Spleen (tissue), 11 donors: ENCODE measurements around the gene BIVM. TPM values are rescaled to one million over a fixed set of nuclear protein-coding genes. Genes with fewer than 3 reads are reported as not detected.
A peak's percentile ranks its signal among the peaks of the same experiment; 100 is the strongest.

Source experiments
- DNase-seq: peaks from one replicate; pipeline ENCODE4 v3.0.0-alpha.2; 2020
- H3K27ac ChIP-seq, 8 donors: fragments of 200-600 bp; sonication (generic) in 7 of 8; 1 replicate in 4 of 8; 2 replicates in 4 of 8; pipeline versions ENCODE4 v1.5.0 to v1.8.0; 2016 to 2021; ENCODE audit warnings: inconsistent platforms in 4 of 8, mild to moderate bottlenecking in 4 of 8, moderate library complexity in 1 of 8
- H3K27me3 ChIP-seq, 7 donors: fragments of 200-600 bp; sonication (generic) in 6 of 7; replicated peaks in 1 of 7; 1 replicate in 4 of 7; 2 replicates in 3 of 7; pipeline versions ENCODE4 v1.5.0 to v1.8.0; 2016 to 2021; ENCODE audit warnings: inconsistent platforms in 3 of 7, mild to moderate bottlenecking in 1 of 7
- H3K36me3 ChIP-seq, 6 donors: fragments of 200-600 bp; sonication (generic) in 5 of 6; 1 replicate in 4 of 6; 2 replicates in 2 of 6; pipeline versions ENCODE4 v1.5.0 to v1.8.0; 2016 to 2021; ENCODE audit warnings: inconsistent platforms in 2 of 6
- H3K4me1 ChIP-seq, 6 donors: fragments of 200-600 bp; sonication (generic) in 5 of 6; 1 replicate in 3 of 6; 2 replicates in 3 of 6; pipeline versions ENCODE4 v1.5.0 to v1.8.0; 2016 to 2021; ENCODE audit warnings: inconsistent platforms in 3 of 6
- H3K4me3 ChIP-seq, 8 donors: fragments of 200-600 bp; sonication (generic) in 7 of 8; 1 replicate in 4 of 8; 2 replicates in 4 of 8; pipeline versions ENCODE4 v1.5.0 to v1.8.0; 2016 to 2021; ENCODE audit warnings: inconsistent platforms in 4 of 8, mild to moderate bottlenecking in 4 of 8, moderate library complexity in 2 of 8
- H3K9me3 ChIP-seq, 8 donors: fragments of 200-600 bp; sonication (generic) in 7 of 8; 1 replicate in 4 of 8; 2 replicates in 4 of 8; pipeline versions ENCODE4 v1.5.0 to v1.8.0; 2016 to 2021; ENCODE audit warnings: inconsistent platforms in 4 of 8
- POLR2A ChIP-seq, 3 donors: fragments of 450-650 bp; IDR thresholded peaks; one replicate each; pipeline ENCODE4 v1.5.1; 2017; ENCODE audit warnings: antibody characterized with exemption in 3 of 3, mild to moderate bottlenecking in 1 of 3
- POLR2AphosphoS5 ChIP-seq, 3 donors: sonication (generic); formaldehyde crosslinking; IDR thresholded peaks; one replicate each; pipeline ENCODE4 v1.5.1; 2017; ENCODE audit warnings: antibody characterized with exemption in 3 of 3
- WGBS, 5 donors: extraction: QIAGEN DNeasy Blood & Tissue Kit in 3 of 5; methylation state at CpG; one replicate each; pipeline versions ENCODE4 v1.1.5 to v1.1.7; 2013 to 2018; 5-methylcytosine and 5-hydroxymethylcytosine counted together
- intact Hi-C: fragments of 100-400 bp; cut with DNase I; formaldehyde crosslinking; loops from one replicate; pipeline ENCODE4 v1.15.0; 2023; ENCODE audit warnings: low total_unique reads
- polyA plus RNA-seq, 3 donors: library from polyadenylated mRNA; stranded (reverse); fragments of 200-250 nt; gene quantifications; one replicate each; pipeline ENCODE4 v1.2.1, GENCODE V29; 2013
- total RNA-seq, 7 donors: library from RNA; depleted of rRNA in 3 of 7; stranded (reverse); fragments of >200 nt in 3 of 7; fragmentation: NEBNext Ultra II Directional in 4 of 7; extraction: Animal tissue kit (Norgen Biotek cat#: 25700) in 4 of 7; gene quantifications; one replicate each; pipeline versions ENCODE4 v1.1.0 to v1.2.1, GENCODE V29; 2016 to 2021
- TF ChIP-seq, protein P1 (sequence below), 11 experiments: fragments of 200-600 bp in 7 of 11; fragments of 450-650 bp in 4 of 11; sonication (generic) in 4 of 11; IDR thresholded peaks in 8 of 11; conservative IDR thresholded peaks in 3 of 11; 1 replicate in 7 of 11; 2 replicates in 4 of 11; pipeline versions ENCODE4 v1.4.0 to v1.8.0; 2016 to 2021; ENCODE audit warnings: antibody characterized with exemption in 11 of 11, inconsistent platforms in 4 of 11, mild to moderate bottlenecking in 1 of 11
- donor health status: healthy with polysubstance abuse.
- donor health status: DM: no; HTN: no; CAD: no; lungs with moderate emphysema.
- donor health status: DM: no; HTN: no; CAD: no.
- donor health status: Bipolar disorder and iron deficiency.
- donor health status: healthy.
- donor health status: DM: no; HTN: no; CAD: no.
- donor health status: DM: yes; HTN: yes; CAD: no.

The BIVM gene
- total and polyA plus RNA-seq, 10 donors = 6.0 to 30.4 (median 15.6) TPM

GRCh38 chr13:102869948-102870676, 71.2 kb downstream of the BIVM start:
- Histone ChIP-seq H3K9me3 (no peaks in the 10 kb centered on the region), H3K27me3 (no peaks in the 10 kb centered on the region), H3K27ac (peak overlapping the region in 1 of 8 donors; percentile 2), H3K4me3 (no peak overlapping the region), H3K4me1 (peaks cover 0 to 21% (median 15%) of the 10 kb centered on the region in 6 donors), H3K36me3 (peaks cover 5 to 100% (median 82%) of the 10 kb centered on the region in 6 donors)
- 64 to 80% (median 65%) methylated on average over 5 of the region's 5 CpGs for WGBS, 5 donors
- DNase-seq = no peak
- no peak for TF ChIP-seq POLR2A (IDR thresholded peaks at IDR 0.05)
- TF ChIP-seq, protein P1, sequence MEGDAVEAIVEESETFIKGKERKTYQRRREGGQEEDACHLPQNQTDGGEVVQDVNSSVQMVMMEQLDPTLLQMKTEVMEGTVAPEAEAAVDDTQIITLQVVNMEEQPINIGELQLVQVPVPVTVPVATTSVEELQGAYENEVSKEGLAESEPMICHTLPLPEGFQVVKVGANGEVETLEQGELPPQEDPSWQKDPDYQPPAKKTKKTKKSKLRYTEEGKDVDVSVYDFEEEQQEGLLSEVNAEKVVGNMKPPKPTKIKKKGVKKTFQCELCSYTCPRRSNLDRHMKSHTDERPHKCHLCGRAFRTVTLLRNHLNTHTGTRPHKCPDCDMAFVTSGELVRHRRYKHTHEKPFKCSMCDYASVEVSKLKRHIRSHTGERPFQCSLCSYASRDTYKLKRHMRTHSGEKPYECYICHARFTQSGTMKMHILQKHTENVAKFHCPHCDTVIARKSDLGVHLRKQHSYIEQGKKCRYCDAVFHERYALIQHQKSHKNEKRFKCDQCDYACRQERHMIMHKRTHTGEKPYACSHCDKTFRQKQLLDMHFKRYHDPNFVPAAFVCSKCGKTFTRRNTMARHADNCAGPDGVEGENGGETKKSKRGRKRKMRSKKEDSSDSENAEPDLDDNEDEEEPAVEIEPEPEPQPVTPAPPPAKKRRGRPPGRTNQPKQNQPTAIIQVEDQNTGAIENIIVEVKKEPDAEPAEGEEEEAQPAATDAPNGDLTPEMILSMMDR (IDR thresholded peaks at IDR 0.05 in 8 of 11, conservative IDR thresholded peaks at IDR 0.05 in 3 of 11) = no peak
- TF ChIP-seq POLR2AphosphoS5 (IDR thresholded peaks at IDR 0.05) = no peak
- intact Hi-C loops = no loop called here

GRCh38 chr13:102870677-102871415, 71.9 kb downstream of the BIVM start:
- H3K4me3 ChIP-seq = no peak overlapping the region
- peaks cover 5 to 100% (median 84%) of the 10 kb centered on the region in 6 donors for H3K36me3 ChIP-seq
- no peaks in the 10 kb centered on the region for H3K27me3 ChIP-seq
- 54 to 68% (median 56%) methylated on average over 19 to 22 of the region's 22 CpGs for WGBS, 5 donors
- no peak overlapping the region for H3K27ac ChIP-seq
- TF ChIP-seq, protein P1 (IDR thresholded peaks at IDR 0.05 in 8 of 11, conservative IDR thresholded peaks at IDR 0.05 in 3 of 11) = peak in 9 of 11 experiments; percentile 41 to 77 (median 65)
- TF ChIP-seq POLR2AphosphoS5 (IDR thresholded peaks at IDR 0.05) (peak in 1 of 3 donors; percentile 48), POLR2A (IDR thresholded peaks at IDR 0.05) (no peak)
- intact Hi-C loops = no loop called here
- H3K4me1 ChIP-seq = peaks cover 0 to 17% (median 13%) of the 10 kb centered on the region in 6 donors
- DNase-seq = peak; percentile 83
- no peaks in the 10 kb centered on the region for H3K9me3 ChIP-seq

DNA sequence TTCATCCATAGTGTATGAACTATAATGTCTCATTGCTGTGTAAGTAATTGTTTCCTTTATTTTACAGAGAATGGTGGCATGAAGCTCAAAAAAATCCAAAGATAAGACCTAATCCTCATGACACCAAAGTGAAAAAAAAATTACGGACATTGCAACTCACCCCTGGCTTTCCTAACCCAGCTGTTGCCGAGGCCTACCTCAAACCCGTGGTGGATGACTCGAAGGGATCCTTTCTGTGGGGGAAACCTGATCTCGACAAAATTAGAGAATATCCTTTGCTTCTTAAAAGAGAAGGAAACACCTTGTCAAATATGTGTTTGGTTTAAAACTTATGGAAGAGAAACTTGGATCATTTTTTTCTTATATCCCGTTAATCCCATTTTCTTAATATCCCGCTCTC, 73.2 kb downstream of the BIVM start:
- TF ChIP-seq POLR2A (IDR thresholded peaks at IDR 0.05) (no peak), POLR2AphosphoS5 (IDR thresholded peaks at IDR 0.05) (no peak)
- TF ChIP-seq, protein P1 (IDR thresholded peaks at IDR 0.05 in 8 of 11, conservative IDR thresholded peaks at IDR 0.05 in 3 of 11) = no peak
- Histone ChIP-seq H3K27me3 (no peaks in the 10 kb centered on the region), H3K36me3 (peaks cover 2 to 100% (median 84%) of the 10 kb centered on the region in 6 donors), H3K9me3 (no peaks in the 10 kb centered on the region), H3K27ac (no peak overlapping the region), H3K4me3 (no peak overlapping the region), H3K4me1 (peaks cover 0 to 17% (median 13%) of the 10 kb centered on the region in 6 donors)
- 84 to 95% (median 88%) methylated on average over 7 of the region's 7 CpGs for WGBS, 5 donors
- no peak for DNase-seq
- intact Hi-C loops = no loop called here

DNA sequence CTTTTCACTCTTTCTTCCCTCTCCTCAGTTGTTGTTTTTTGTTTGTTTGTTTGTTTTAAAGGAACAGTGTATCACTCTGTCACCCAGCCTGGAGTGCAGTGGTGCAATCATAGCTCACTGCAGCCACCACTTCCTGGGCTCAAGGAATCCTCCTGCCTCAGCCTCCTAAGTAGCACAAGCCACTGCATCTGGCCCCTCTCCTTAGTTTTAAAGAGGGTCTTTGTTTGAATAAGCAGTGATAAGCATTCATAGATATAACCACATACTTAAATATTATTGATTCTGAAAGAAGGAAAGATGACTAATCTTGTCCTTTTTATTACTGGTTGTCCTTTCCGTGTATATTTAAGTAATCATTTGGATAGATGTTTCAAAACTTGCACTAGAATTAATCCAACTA, 73.6 kb downstream of the BIVM start:
- WGBS, 5 donors = 67 to 88% (median 80%) methylated on average over 1 of the region's 1 CpG
- no peaks in the 10 kb centered on the region for H3K27me3 ChIP-seq
- H3K27ac ChIP-seq = no peak overlapping the region
- no peaks in the 10 kb centered on the region for H3K9me3 ChIP-seq
- H3K4me3 ChIP-seq = no peak overlapping the region
- peaks cover 0 to 100% (median 83%) of the 10 kb centered on the region in 6 donors for H3K36me3 ChIP-seq
- DNase-seq = no peak
- TF ChIP-seq POLR2AphosphoS5 (IDR thresholded peaks at IDR 0.05) (no peak), POLR2A (IDR thresholded peaks at IDR 0.05) (no peak)
- TF ChIP-seq, protein P1 (IDR thresholded peaks at IDR 0.05 in 8 of 11, conservative IDR thresholded peaks at IDR 0.05 in 3 of 11) = no peak
- intact Hi-C loops = no loop called here
- H3K4me1 ChIP-seq = peaks cover 0 to 17% (median 13%) of the 10 kb centered on the region in 6 donors
